Chondrocyte (in vitro differentiated cells): ENCODE measurements around the gene EYS. TPM values are rescaled to one million over a fixed set of nuclear protein-coding genes. Genes with fewer than 3 reads are reported as not detected.
A peak's percentile ranks its signal among the peaks of the same experiment; 100 is the strongest.

Experiments
- DNase-seq: peaks from one replicate; pipeline ENCODE4 v3.0.0; 2021; ENCODE audit warnings: mixed read lengths, low spot score
- H3K27ac Mint-ChIP-seq: one replicate; pipeline ENCODE4 v1.8.0; 2021; ENCODE audit warnings: mild to moderate bottlenecking, moderate library complexity, mixed read lengths; ENCODE audit not compliant: unreplicated experiment
- H3K27me3 Mint-ChIP-seq: 2 replicates; pipeline ENCODE4 v1.8.0; 2021; ENCODE audit warnings: low read depth, mixed read lengths
- H3K36me3 Mint-ChIP-seq: 2 replicates; pipeline ENCODE4 v1.8.0; 2021; ENCODE audit warnings: low read depth, mixed read lengths
- H3K4me1 Mint-ChIP-seq: 2 replicates; pipeline ENCODE4 v1.8.0; 2021; ENCODE audit warnings: low read depth, mild to moderate bottlenecking, mixed read lengths
- H3K4me3 Mint-ChIP-seq: one replicate; pipeline ENCODE4 v1.8.0; 2021; ENCODE audit warnings: mild to moderate bottlenecking, moderate library complexity, mixed read lengths; ENCODE audit not compliant: unreplicated experiment
- H3K9me3 Mint-ChIP-seq: 2 replicates; pipeline ENCODE4 v1.8.0; 2021; ENCODE audit warnings: low read depth, mixed read lengths
- CTCF ChIP-seq: fragments of 200-600 bp; sonication (generic); IDR thresholded peaks from 2 replicates; pipeline ENCODE4 v1.5.0; 2021; ENCODE audit warnings: antibody characterized with exemption, mild to moderate bottlenecking, moderate library complexity
- total RNA-seq: library from RNA; stranded (reverse); gene quantifications from 3 replicates; pipeline ENCODE4 v1.2.1, GENCODE V29; 2021

EYS gene
- total RNA-seq, 1 donor from 2014 or later, result not detected

GRCh38 chr6:63821442-63821841 lies 1885.6 kb downstream of the EYS start:
- H3K9me3 Mint-ChIP-seq, result peaks cover 3% of the 10 kb centered on the region
- no peaks in the 10 kb centered on the region for H3K4me1 Mint-ChIP-seq
- no peaks in the 10 kb centered on the region for H3K36me3 Mint-ChIP-seq
- H3K4me3 Mint-ChIP-seq, result no peak overlapping the region
- TF ChIP-seq CTCF, result no peak
- no peak for DNase-seq
- H3K27me3 Mint-ChIP-seq, result peaks cover 25% of the 10 kb centered on the region
- no peak overlapping the region for H3K27ac Mint-ChIP-seq

- Mint-ChIP-seq H3K27ac (no peak overlapping the region), H3K36me3 (no peaks in the 10 kb centered on the region), H3K4me1 (no peaks in the 10 kb centered on the region), H3K4me3 (no peak overlapping the region), H3K27me3 (peaks cover 23% of the 10 kb centered on the region), H3K9me3 (no peaks in the 10 kb centered on the region)
- TF ChIP-seq CTCF, result no peak
- DNase-seq, result no peak
Observed at GRCh38 chr6:63819831-63820230, 1887.2 kb downstream of the EYS start.

DNA sequence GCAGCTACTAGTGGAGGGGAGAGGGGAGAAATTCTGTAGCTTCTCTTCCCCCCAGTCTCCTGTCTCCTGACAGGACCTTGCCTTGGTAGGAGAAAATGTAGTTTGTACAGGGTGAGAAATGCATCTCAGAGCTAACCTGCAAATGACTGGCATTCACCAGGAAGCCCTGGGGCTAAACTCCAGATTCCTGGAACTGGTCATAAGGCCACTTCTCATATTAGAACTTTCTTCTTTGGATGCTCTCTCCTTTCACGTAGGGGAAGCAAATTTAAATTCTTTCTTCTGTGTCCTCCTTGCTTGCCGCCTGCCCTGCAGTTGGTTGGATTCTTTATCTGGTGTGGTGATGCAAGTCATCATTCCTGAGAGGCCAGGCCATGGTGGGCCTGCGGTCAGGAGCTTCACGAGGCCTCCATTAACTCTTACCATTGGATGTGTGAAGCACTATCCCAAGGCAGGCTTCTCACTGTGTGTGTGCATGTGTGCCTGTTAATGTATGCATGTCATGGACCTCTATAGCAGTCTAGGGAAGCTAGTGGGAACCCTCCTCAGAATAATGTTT lies 1889.5 kb downstream of the EYS start:
- no peak for TF ChIP-seq CTCF
- Mint-ChIP-seq H3K27me3 (peaks cover 18% of the 10 kb centered on the region), H3K4me1 (no peaks in the 10 kb centered on the region), H3K9me3 (no peaks in the 10 kb centered on the region), H3K4me3 (no peak overlapping the region), H3K27ac (no peak overlapping the region), H3K36me3 (no peaks in the 10 kb centered on the region)
- DNase-seq, result no peak

DNA sequence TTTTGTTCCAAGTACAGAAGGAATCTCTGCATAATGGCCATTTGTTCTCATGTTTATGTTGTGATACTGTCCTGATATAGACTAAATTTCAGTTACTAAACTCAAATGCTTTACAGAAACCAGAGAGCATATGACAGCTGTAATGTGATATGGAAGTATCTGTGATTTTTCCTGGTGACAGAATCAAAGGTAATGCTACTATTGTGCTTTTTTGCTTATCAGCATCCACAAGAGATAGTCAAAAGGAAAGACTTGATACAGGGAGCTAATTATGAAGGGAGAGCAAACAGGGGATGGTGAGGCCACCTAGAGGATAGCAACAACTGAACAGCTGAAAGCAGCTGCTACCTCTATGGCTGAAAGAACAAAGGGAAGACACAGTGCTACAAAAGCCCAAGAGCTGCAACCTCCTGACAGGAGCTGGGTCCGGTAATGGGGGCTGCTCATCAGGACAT lies 1890.0 kb downstream of the EYS start:
- Mint-ChIP-seq H3K4me1 (no peaks in the 10 kb centered on the region), H3K4me3 (no peak overlapping the region)

GRCh38 chr6:63816401-63816981 lies 1890.5 kb downstream of the EYS start:
- no peak overlapping the region for H3K27ac Mint-ChIP-seq
- no peak overlapping the region for H3K4me3 Mint-ChIP-seq
- DNase-seq, result no peak
- H3K36me3 Mint-ChIP-seq, result no peaks in the 10 kb centered on the region
- TF ChIP-seq CTCF, result no peak
- H3K9me3 Mint-ChIP-seq, result no peaks in the 10 kb centered on the region
- H3K4me1 Mint-ChIP-seq, result no peaks in the 10 kb centered on the region
- peaks cover 17% of the 10 kb centered on the region for H3K27me3 Mint-ChIP-seq

More for the DNA sequence above, 1890.0 kb downstream of the EYS start:
- no peak overlapping the region for H3K27ac Mint-ChIP-seq
- TF ChIP-seq CTCF, result peak; percentile 16
- no peaks in the 10 kb centered on the region for H3K9me3 Mint-ChIP-seq
- DNase-seq, result no peak
- H3K36me3 Mint-ChIP-seq, result no peaks in the 10 kb centered on the region
- peaks cover 15% of the 10 kb centered on the region for H3K27me3 Mint-ChIP-seq
